Natural killer cell treated with Interleukin-12 subunit alpha and Interleukin-12 subunit beta and Interleukin-15 and Interleukin-18, amount 100 ng/mL, for 72 hours (primary cell): ENCODE data around the gene FBXO38. TPM values are rescaled to one million over a fixed set of nuclear protein-coding genes. Genes with fewer than 3 reads are reported as not detected.

Source experiments
- ATAC-seq, 2 donors: fragments of 150-1000 bp; cut with Tn5 transposase in 1 of 2; sonication (Bioruptor Pico), chemical (Tn5 transposase) in 1 of 2; 2 replicates each; pipeline ENCODE4 v1.10.0; 2021
- DNase-seq: peaks from one replicate; pipeline ENCODE4 v3.0.0; 2022; ENCODE audit warnings: low spot score
- H3K27ac Mint-ChIP-seq, 2 donors: 1 replicate in 1 of 2; 2 replicates in 1 of 2; pipeline ENCODE4 v1.8.0; 2022; ENCODE audit warnings: mixed read lengths in 2 of 2, mild to moderate bottlenecking in 1 of 2, moderate library complexity in 1 of 2
- H3K27me3 Mint-ChIP-seq, 2 donors: 1 replicate in 1 of 2; 2 replicates in 1 of 2; pipeline ENCODE4 v1.8.0; 2022; ENCODE audit warnings: mixed read lengths in 2 of 2
- H3K36me3 Mint-ChIP-seq: one replicate; pipeline ENCODE4 v1.8.0; 2022; ENCODE audit warnings: mixed read lengths
- H3K4me1 Mint-ChIP-seq, 2 donors: 1 replicate in 1 of 2; 2 replicates in 1 of 2; pipeline ENCODE4 v1.8.0; 2022; ENCODE audit warnings: low read depth in 2 of 2, mixed read lengths in 2 of 2, mild to moderate bottlenecking in 1 of 2
- H3K4me3 Mint-ChIP-seq: one replicate; pipeline ENCODE4 v1.8.0; 2022; ENCODE audit warnings: mixed read lengths
- H3K9me3 Mint-ChIP-seq: 2 replicates; pipeline ENCODE4 v1.8.0; 2022; ENCODE audit warnings: mixed read lengths
- total RNA-seq, 2 donors: library from RNA; stranded (reverse); gene quantifications; one replicate each; pipeline ENCODE4 v1.2.3, GENCODE V29; 2022

The FBXO38 gene
- total RNA-seq, 2 donors from 2014 or later, result 58.2 to 65.7 TPM

DNA sequence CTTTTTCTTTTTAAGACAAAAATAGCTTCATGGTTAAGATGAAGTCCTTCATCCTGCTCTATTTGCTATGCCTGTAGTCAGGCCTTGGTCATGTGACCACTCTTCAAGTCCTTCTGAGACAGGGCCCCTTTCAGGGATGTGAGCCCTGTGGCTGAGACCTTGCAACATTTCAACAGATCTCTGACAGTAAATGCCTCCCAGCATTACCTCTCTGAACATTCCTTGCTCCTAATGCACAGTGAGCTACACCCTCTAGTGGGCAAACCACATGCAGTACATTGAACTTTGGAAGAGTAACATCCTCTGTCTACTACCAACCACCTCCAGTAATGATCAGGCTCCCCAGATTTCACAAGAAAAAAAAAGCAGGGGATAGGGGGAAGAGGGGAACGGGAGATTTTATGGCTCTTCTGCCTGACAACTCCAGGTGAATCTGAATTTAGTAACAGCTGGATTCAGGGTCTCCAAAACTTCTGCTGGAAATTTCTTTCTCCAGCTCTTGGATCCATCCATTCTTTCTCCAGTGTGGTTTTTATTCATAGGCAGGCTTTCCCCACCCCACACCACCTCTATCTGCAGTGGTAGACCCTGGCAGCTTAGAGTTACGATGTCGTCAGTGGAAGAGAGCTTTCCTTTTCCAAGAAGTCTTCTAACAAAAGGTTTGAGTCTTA lies 8.9 kb upstream of the FBXO38 start:
- peaks cover 0 to under 1% of the 10 kb centered on the region in 2 donors for H3K27me3 Mint-ChIP-seq
- peak overlapping the region in 1 of 2 donors; percentile 39 for H3K27ac Mint-ChIP-seq
- no peak overlapping the region for H3K4me3 Mint-ChIP-seq
- ATAC-seq (peak; percentile 52 to 72), DNase-seq (peak; percentile 66)
- peaks cover 5 to 6% of the 10 kb centered on the region in 2 donors for H3K4me1 Mint-ChIP-seq
- peaks cover 6% of the 10 kb centered on the region for H3K9me3 Mint-ChIP-seq
- H3K36me3 Mint-ChIP-seq, result peaks cover 18% of the 10 kb centered on the region

DNA sequence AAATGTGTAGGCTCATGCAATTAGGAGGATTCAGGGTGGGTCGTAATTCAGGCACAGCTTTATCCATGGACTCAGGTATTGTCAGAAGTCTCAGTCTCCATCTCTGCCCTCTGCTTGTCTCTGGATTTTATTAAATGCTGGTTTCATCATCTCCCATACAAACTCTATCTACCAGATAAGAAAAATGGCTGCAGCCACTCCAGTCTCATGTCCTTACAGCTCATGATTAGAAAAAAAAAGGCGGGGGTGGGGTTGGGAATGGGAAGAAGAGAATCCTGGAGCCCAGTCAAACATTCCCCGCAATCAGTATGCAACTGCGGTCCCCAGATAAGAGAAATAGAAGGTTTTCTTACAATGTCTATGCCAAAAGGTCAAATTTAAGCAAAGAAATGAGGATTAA lies 7.6 kb upstream of the FBXO38 start:
- ATAC-seq (no peak), DNase-seq (no peak)
- Mint-ChIP-seq H3K4me1 (peaks cover 5 to 6% of the 10 kb centered on the region in 2 donors), H3K9me3 (peaks cover 6% of the 10 kb centered on the region), H3K36me3 (peaks cover 18% of the 10 kb centered on the region), H3K27ac (no peak overlapping the region), H3K27me3 (no peaks in the 10 kb centered on the region), H3K4me3 (no peak overlapping the region)

DNA sequence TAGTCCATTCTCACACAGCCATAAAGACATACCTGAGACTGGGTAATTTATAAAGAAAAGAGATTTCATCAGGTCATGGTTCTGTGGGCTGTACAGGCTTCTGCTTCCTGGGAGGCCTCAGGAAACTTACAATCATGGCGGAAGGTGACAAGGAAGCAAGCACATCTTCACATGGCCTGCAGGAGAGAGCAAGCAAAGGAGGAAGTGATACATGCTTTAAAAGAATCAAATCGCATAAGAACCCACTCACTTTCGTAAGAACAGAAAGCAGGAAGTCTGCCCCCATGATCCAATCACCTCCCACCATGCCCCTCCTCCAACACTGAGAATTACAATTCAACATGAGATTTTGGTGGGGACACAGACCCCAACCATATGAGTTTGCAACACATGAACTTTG lies 5.1 kb upstream of the FBXO38 start:
- H3K27ac Mint-ChIP-seq, result no peak overlapping the region
- H3K27me3 Mint-ChIP-seq, result peaks cover 0 to 2% of the 10 kb centered on the region in 2 donors
- H3K36me3 Mint-ChIP-seq, result peaks cover 21% of the 10 kb centered on the region

DNA sequence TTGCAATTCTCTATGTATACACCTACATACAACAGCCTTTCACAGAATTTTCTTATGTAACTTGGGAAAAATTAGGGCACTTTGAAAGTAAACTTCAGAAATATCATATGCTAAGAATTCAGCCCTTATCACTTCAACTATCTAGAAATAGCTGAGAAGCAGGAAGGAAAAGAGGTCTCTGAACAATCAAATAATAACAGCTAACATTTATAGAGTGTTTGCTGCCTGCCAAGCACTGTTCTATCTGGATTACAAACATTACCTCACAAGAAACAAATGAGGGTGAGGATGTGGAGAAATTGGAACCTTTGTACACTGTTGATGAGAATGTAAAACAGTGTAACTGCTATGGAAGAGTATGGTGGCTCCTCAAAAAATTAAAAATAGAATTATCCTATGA lies 4.4 kb upstream of the FBXO38 start:
- ATAC-seq (no peak), DNase-seq (no peak)
- Mint-ChIP-seq H3K27me3 (peaks cover 0 to 2% of the 10 kb centered on the region in 2 donors), H3K4me1 (peaks cover 17 to 21% of the 10 kb centered on the region in 2 donors), H3K9me3 (peaks cover 6% of the 10 kb centered on the region), H3K4me3 (no peak overlapping the region), H3K36me3 (peaks cover 28% of the 10 kb centered on the region), H3K27ac (no peak overlapping the region)

More for the DNA sequence above, 5.1 kb upstream of the FBXO38 start:
- peaks cover 13 to 16% of the 10 kb centered on the region in 2 donors for H3K4me1 Mint-ChIP-seq
- H3K4me3 Mint-ChIP-seq, result no peak overlapping the region
- H3K9me3 Mint-ChIP-seq, result peaks cover 6% of the 10 kb centered on the region
- ATAC-seq (no peak), DNase-seq (no peak)

DNA sequence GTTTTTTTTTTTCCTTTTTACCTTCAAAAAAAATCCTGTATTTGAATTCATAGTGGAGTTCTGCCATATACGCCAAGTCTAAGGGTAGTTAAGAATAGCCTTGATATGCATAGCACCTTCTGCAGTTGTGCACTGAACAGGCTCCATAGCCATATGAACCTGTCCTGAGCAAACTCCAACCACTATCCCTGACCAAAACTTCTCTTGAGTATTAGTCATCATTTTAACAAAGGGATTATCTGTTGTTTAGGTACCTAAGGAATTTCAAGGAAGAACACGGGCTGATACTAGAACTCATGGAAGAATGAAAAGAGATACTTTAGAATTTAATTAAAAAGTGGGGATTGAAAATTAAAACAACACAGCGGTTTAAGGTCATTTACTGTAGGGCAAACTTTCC lies 1.9 kb upstream of the FBXO38 start:
- DNase-seq, result no peak
- peaks cover 6% of the 10 kb centered on the region for H3K9me3 Mint-ChIP-seq
- peaks cover 0 to 2% of the 10 kb centered on the region in 2 donors for H3K27me3 Mint-ChIP-seq
- H3K4me1 Mint-ChIP-seq, result peaks cover 31 to 42% of the 10 kb centered on the region in 2 donors
- H3K27ac Mint-ChIP-seq, result no peak overlapping the region
- no peak for ATAC-seq
- no peak overlapping the region for H3K4me3 Mint-ChIP-seq
- H3K36me3 Mint-ChIP-seq, result peaks cover 36% of the 10 kb centered on the region

DNA sequence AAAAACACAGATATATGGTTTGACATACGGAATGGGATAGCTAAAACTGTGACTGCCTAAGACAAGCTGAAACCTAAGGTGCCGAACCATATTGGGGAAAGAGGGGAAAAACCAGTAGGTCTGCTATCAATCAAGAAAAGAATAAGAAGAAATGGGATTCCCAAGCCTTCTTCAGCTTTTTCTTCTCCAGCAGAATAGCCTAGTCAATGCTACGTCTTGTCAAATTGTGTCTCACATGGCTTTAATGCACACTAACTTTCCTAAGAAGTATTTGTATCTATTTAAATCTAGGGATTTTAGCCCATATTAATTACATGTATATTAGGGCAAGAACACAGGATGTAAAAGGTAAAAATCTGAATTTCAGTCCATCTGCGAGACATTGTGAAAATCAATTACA lies 797 bp upstream of the FBXO38 start:
- Mint-ChIP-seq H3K9me3 (peaks cover 6% of the 10 kb centered on the region), H3K4me3 (peak overlapping the region; percentile 94), H3K4me1 (peaks cover 37 to 49% of the 10 kb centered on the region in 2 donors), H3K36me3 (peaks cover 31% of the 10 kb centered on the region), H3K27me3 (peaks cover 0 to 2% of the 10 kb centered on the region in 2 donors), H3K27ac (peak overlapping the region; percentile 96 to 97)
- ATAC-seq (no peak), DNase-seq (no peak)

DNA sequence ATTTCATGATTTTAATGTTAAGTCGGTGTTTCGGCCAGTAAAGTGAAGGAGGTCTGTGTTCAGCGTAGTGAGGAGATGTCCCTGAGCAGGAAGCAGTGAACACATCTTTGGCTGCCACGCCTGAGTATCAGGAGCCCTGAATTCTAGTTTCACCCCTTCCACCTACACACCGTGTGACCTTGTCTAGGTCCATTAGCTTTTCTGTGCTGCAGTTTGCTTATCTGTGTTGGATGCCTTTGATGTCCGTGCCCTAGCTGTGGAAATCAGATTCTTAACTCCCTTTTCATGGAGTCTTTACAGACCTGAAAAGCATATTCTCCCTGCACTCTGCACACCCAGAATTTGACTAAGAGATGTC lies 601 bp downstream of the FBXO38 start:
- peaks cover 45 to 60% of the 10 kb centered on the region in 2 donors for H3K4me1 Mint-ChIP-seq

DNA sequence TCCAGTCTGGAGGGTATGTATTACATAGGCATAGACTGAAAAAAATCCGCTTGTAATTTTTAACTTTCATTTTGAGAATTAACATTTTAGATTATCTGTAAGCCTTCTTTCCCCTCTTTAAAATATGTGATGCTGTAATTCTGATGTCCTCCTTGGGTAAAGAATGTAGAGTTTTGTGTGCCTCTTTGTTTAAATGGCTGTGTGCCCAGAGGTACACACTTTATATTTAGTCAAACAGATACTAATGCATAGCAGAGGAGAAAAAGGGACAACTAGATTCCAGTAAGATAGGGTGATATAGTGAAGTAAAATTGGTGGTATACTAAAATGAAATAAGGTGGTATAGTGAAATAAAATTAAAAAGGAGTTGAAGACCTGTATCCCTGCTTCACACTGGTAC lies 1.3 kb downstream of the FBXO38 start:
- no peaks in the 10 kb centered on the region for H3K9me3 Mint-ChIP-seq

More for the DNA sequence above, 601 bp downstream of the FBXO38 start:
- Mint-ChIP-seq H3K9me3 (no peaks in the 10 kb centered on the region), H3K27ac (peak overlapping the region; percentile 96 to 97), H3K36me3 (peaks cover 18% of the 10 kb centered on the region), H3K27me3 (peaks cover 0 to 2% of the 10 kb centered on the region in 2 donors), H3K4me3 (peak overlapping the region; percentile 94)
- no peak for DNase-seq
- no peak for ATAC-seq

DNA sequence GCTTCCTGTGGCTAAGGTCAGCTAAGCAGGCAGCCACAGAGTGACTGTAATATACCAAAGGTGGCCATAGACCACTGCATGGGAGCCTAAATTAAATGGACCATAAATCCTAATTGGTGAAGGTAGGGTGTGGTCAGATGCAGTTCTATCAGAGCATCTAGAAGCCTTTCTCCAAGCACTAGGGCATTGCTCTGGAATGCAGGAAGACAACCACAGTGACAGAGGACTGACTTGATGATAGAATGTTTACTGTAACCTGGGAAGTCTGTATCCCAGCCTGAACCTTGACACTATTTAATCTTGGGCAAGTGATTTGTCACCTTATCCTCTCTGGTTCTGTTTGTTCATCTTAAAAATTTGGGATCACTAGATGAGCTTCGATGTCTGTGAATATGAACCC lies 2.3 kb downstream of the FBXO38 start:
- Mint-ChIP-seq H3K27ac (peak overlapping the region; percentile 96 to 97), H3K4me1 (peaks cover 53 to 67% of the 10 kb centered on the region in 2 donors), H3K9me3 (no peaks in the 10 kb centered on the region), H3K27me3 (peaks cover 0 to 2% of the 10 kb centered on the region in 2 donors), H3K4me3 (peak overlapping the region; percentile 94), H3K36me3 (peaks cover 18% of the 10 kb centered on the region)
- ATAC-seq, result no peak
- DNase-seq, result no peak

More for the DNA sequence above, 1.3 kb downstream of the FBXO38 start:
- H3K4me3 Mint-ChIP-seq, result peak overlapping the region; percentile 94
- no peak for DNase-seq
- ATAC-seq, result no peak
- peaks cover 0 to 2% of the 10 kb centered on the region in 2 donors for H3K27me3 Mint-ChIP-seq
- peak overlapping the region; percentile 96 to 97 for H3K27ac Mint-ChIP-seq
- peaks cover 18% of the 10 kb centered on the region for H3K36me3 Mint-ChIP-seq
- H3K4me1 Mint-ChIP-seq, result peaks cover 47 to 60% of the 10 kb centered on the region in 2 donors

DNA sequence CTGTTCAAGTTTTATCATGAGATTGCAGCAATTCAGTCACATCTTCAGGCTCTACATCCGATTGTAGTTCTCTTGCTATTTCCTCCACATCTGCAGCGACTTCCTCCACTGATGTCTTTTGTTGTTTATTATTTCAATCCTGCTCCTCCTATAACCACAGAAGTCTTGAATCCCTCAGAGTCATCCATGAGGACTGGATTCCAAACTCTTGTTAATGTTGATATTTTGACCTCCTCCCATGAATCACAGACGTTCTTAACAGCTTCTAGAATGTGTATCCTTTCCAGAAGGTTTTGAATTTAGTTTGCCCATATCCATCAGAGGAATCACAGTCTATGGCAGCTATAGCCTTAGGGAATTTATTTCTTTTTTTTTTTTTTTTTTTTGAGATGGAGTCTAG lies 3.6 kb downstream of the FBXO38 start:
- H3K4me3 Mint-ChIP-seq, result no peak overlapping the region
- peak overlapping the region in 1 of 2 donors; percentile 58 for H3K27ac Mint-ChIP-seq
- no peak for ATAC-seq
- DNase-seq, result no peak
- no peaks in the 10 kb centered on the region for H3K27me3 Mint-ChIP-seq
- H3K4me1 Mint-ChIP-seq, result peaks cover 60 to 75% of the 10 kb centered on the region in 2 donors
- no peaks in the 10 kb centered on the region for H3K9me3 Mint-ChIP-seq
- H3K36me3 Mint-ChIP-seq, result peaks cover 21% of the 10 kb centered on the region

DNA sequence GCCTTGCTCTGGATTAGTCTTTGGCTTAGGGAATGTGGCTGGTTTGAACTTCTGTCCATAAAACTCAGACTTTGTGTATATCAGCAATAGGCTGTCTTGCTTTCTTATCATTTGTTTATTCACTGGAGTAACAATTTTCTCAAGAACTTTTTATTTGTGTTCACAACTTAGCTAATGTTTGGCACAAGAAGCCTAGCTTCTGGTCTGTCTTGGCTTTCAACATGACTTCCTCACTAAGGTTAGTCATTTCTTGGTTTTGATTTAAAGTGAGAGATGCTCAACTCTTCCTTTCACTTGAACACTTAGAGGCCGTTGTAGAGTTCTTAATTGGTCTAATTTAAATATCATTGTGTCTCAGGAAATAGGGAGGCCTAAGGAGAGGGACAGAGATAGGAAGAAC lies 4.9 kb downstream of the FBXO38 start:
- H3K4me3 Mint-ChIP-seq, result peak overlapping the region; percentile 75
- H3K9me3 Mint-ChIP-seq, result no peaks in the 10 kb centered on the region
- peaks cover 23% of the 10 kb centered on the region for H3K36me3 Mint-ChIP-seq
- peak overlapping the region; percentile 72 to 82 for H3K27ac Mint-ChIP-seq
- peaks cover 62 to 74% of the 10 kb centered on the region in 2 donors for H3K4me1 Mint-ChIP-seq
- no peaks in the 10 kb centered on the region for H3K27me3 Mint-ChIP-seq
- DNase-seq, result no peak
- ATAC-seq, result peak in 1 of 2 donors; percentile 66

DNA sequence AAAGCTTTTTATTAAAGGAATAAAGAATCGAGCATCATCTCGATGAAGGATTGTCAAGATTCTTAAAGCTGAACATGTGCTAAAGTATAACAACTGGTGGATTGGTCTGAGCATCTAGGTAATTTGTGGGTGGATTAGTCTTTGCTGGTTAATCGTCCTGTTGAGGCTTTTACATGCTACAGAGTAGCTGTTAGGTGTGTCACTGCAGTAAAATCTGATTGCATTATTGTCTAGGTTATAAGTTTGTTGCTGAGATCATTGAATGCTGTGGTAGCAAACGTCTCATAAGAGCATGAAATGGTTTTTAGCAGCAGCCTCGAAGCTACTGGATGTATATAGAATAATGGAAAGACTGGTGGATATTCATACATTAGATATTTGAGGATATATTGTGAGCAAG lies 7.2 kb downstream of the FBXO38 start:
- Mint-ChIP-seq H3K4me3 (no peak overlapping the region), H3K4me1 (peaks cover 49 to 57% of the 10 kb centered on the region in 2 donors), H3K27me3 (no peaks in the 10 kb centered on the region), H3K27ac (peak overlapping the region in 1 of 2 donors; percentile 9), H3K36me3 (peaks cover 14% of the 10 kb centered on the region), H3K9me3 (no peaks in the 10 kb centered on the region)
- ATAC-seq (no peak), DNase-seq (no peak)

DNA sequence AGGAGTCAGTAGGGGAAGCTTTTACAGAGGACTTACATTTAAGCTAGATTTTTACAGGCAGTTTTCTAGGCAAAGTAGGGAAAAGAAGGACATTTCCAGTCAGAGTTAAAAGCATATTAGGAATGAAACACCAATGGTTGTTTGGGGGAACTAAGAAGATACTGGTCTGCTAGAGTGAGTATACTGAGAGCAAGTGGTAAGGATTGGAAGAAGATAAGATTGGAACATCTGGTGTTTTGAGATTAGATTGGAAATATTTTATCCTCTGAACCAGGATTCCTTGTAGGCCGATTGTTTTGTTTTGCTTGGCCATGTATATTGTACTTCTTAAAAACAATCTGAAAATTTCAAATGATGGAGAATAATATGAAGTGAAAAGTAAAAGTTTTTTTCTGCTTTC lies 7.7 kb downstream of the FBXO38 start:
- Mint-ChIP-seq H3K27me3 (no peaks in the 10 kb centered on the region), H3K4me3 (no peak overlapping the region), H3K4me1 (peaks cover 46 to 52% of the 10 kb centered on the region in 2 donors), H3K36me3 (peaks cover 14% of the 10 kb centered on the region), H3K9me3 (no peaks in the 10 kb centered on the region), H3K27ac (no peak overlapping the region)
- DNase-seq (no peak), ATAC-seq (no peak)

DNA sequence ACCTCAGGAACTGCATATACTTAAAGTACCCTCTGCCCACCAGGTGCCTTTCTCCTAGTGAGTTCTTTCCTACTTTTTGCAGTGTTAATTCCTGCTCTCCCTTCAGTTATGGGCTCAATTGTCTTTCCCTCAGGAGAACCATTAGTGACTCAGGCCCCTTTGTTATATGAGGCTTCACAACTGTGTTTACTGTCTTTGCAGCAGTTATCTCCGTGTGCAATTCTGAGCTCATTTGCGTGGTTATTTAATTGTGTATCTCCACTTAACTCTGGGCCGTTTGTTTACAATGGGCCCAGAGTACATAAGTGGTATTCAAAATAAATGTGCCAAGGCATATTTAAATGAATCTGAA lies 9.6 kb downstream of the FBXO38 start:
- Mint-ChIP-seq H3K27ac (peak overlapping the region in 1 of 2 donors; percentile 67), H3K4me1 (peaks cover 42 to 48% of the 10 kb centered on the region in 2 donors), H3K9me3 (no peaks in the 10 kb centered on the region), H3K36me3 (peaks cover 22% of the 10 kb centered on the region), H3K4me3 (no peak overlapping the region), H3K27me3 (no peaks in the 10 kb centered on the region)
- DNase-seq, result no peak
- ATAC-seq, result no peak
